Left colon (tissue), 2 donors: ENCODE results near the gene PARD3B. TPM values are rescaled to one million over a fixed set of nuclear protein-coding genes. Genes with fewer than 3 reads are reported as not detected.
A peak's percentile ranks its signal among the peaks of the same experiment; 100 is the strongest.

Experiments
- ATAC-seq: fragments of 200-7000 bp; cut with Tn5 transposase; one replicate; pipeline ENCODE4 v1.9.1; 2020; ENCODE audit warnings: mild to moderate bottlenecking, moderate library complexity
- DNase-seq, 2 donors: peaks; one replicate each; pipeline ENCODE4 v3.0.0-alpha.2; 2020
- intact Hi-C, 2 donors: fragments of 100-400 bp; cut with DNase I in 1 of 2; cut with micrococcal nuclease in 1 of 2; formaldehyde crosslinking; loops; one replicate each; pipeline versions ENCODE4 v1.11.2 to v1.14.0; 2022; cut with DNase I, micrococcal nuclease
- total RNA-seq, 2 donors: library from RNA; stranded (reverse); fragmentation: NEBNext Ultra II Directional; extraction: Animal tissue kit (Norgen Biotek cat#: 25700); gene quantifications; one replicate each; pipeline ENCODE4 v1.2.1, GENCODE V29; 2021
- donor health status: DM: no; HTN: no; CAD: no.
- donor health status: DM: yes; HTN: yes; CAD: no.

PARD3B gene
- total RNA-seq, 2 donors from 2014 or later = 28.3 to 30.5 TPM

- ATAC-seq = peak; percentile 81
- intact Hi-C loops = no loop called here
- no peak for DNase-seq
Measured at GRCh38 chr2:204638471-204639194, 93.4 kb downstream of the PARD3B start.

DNA sequence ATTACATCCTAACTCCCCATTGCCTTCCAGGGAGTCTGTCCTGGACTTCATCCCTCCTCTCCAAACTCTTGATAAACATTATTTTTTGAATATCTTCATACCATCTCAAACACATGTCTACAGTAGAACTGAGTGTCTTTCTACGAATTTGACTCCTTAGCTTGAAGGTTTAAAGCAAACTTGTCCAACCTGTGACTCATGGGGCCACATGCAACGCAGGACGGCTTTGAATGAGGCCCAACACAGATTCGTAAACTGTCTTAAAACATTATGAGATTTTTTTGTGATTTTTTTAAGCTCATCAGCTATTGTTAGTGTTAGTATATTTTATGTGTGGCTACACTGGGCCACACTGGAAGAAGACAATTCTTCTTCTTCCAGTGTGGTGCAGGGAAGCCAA, 98.1 kb downstream of the PARD3B start:
- intact Hi-C loops = no loop called here
- ATAC-seq (no peak), DNase-seq (no peak)

DNA sequence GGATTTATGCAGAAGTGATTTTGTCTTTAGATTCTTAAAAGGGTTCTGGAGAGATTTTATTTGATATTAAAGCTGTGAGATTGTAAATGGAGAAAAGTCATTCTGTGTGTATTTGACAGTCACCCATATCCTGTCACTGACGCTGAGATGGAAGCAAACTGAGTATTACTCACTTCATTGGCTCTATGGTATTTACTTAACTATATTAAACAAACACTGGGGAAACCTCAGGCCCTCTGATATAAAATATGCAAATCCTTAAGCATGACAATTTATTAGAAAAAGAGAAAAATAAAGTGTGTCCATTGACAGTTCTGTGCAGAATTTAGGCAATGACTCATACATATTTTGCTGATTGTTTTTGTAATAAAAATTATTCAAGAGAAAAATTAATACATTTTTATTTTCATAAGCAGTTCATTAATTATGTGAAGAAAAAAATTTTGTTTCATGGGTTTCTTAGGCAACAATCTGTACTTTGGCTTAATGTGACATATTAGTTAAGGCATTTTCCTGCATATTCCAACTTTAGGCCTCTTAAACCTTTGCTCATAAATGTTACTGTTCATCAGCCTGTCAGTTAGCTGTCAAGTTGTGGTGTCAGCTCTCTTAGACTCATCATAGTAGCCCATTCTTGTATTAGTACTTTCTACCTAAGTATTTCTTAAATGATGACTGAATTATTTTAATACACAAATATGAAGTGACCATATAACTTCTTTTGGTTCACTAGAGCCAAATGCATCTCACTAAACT, 99.9 kb downstream of the PARD3B start:
- intact Hi-C loops = no loop called here
- DNase-seq (no peak), ATAC-seq (peak; percentile 69)

DNA sequence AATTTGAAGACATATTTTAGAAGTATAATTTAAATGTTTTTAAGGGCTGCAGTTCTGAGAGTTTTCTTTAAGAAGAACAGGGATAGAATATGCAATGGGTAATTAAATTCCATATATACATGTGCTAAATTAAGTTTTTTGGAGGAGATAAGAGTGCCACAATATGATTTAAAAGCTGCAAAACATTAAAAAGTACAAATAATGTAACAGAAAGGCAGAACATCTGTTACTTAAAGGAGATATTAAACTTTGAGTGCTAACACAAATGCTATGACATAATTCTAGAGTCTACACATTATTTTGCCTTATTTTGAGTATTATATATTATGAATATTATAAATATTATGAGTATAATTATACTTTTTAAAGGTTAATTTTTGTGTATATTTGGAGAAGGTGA, 102.4 kb downstream of the PARD3B start:
- DNase-seq (no peak), ATAC-seq (no peak)
- intact Hi-C loops = no loop called here

DNA sequence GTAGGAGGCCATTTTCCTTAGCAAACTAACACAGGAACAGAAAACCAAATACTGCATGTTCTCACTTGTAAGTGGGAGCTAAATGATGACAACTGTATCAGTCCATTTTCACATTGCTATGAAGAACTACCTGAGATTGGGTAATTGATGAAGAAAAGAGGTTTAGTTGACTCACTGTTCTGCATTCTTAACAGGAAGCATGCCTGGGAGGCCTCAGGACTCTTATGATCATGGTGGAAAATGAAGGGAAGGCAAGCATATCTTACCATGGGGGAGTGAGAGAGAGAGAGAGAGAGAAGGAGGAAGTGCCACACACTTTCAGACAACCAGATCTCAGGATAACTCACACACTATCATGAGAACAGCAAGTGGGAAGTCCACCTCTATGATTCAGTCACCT, 105.3 kb downstream of the PARD3B start:
- intact Hi-C loops = no loop called here
- no peak for ATAC-seq
- DNase-seq = no peak

- DNase-seq (no peak), ATAC-seq (no peak)
- intact Hi-C loops = no loop called here
Measured at GRCh38 chr2:204652063-204652462, 106.8 kb downstream of the PARD3B start.

GRCh38 chr2:204654669-204655068, 109.4 kb downstream of the PARD3B start:
- no peak for ATAC-seq
- DNase-seq = no peak
- intact Hi-C loops = no loop called here

GRCh38 chr2:204655101-204655500, 109.8 kb downstream of the PARD3B start:
- ATAC-seq = no peak
- intact Hi-C loops = no loop called here
- no peak for DNase-seq

- ATAC-seq (no peak), DNase-seq (no peak)
- intact Hi-C loops = no loop called here
Measured at GRCh38 chr2:204655626-204656025, 110.4 kb downstream of the PARD3B start.

DNA sequence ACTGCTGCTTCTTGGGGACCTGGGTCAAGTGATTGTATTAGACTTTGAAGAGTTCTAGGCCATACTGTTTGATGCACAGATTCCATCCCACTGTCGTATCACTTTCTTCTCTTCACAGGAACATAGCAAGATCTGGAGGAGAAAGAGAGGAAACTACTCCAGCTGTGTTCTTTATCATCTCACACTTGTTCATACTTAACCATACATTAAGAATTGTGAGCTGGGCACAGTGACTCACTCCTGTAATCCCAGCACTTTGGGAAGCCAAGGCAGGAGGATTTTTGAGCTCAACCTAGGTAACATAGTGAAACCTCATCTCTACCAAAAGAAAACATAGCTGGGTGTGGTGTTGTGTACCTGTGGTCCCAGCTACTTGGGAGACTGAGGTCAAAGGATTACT, 111.7 kb downstream of the PARD3B start:
- intact Hi-C loops = no loop called here
- ATAC-seq = no peak
- no peak for DNase-seq

GRCh38 chr2:204662956-204663355, 117.7 kb downstream of the PARD3B start:
- DNase-seq (no peak), ATAC-seq (no peak)
- intact Hi-C loops = no loop called here

DNA sequence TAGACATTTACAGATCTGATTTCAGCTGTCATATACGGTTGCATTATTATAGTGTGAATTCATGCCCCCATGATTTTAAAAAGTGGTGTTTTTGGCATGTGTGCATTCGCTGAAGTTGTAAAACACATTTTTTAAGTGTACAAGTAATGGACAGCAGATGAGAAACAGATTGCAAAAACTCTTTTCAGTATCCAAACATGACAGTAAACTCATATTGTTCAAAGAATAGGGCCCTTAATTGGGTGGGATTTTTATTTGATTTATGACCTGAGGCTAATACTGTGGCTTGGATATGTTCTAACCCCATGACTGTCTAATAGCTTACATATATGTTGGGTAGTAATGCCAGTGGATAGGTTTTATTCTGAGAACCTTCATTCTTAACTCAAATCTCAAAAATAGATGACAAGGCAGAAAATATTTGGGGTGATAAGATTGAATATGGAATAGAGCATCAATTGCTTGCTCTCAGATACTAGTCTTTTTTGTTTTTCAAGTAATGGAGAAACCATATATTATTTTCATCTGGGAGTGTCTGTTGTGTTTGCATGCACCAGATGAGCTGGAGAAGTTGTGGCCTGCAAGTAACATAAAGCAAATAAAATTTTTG, 118.6 kb downstream of the PARD3B start:
- no peak for ATAC-seq
- intact Hi-C loops = no loop called here
- DNase-seq = no peak

- no peak for DNase-seq
- no peak for ATAC-seq
Measured at GRCh38 chr2:204664708-204665121, 119.4 kb downstream of the PARD3B start.

GRCh38 chr2:204665207-204665606, 119.9 kb downstream of the PARD3B start:
- ATAC-seq (no peak), DNase-seq (no peak)
- intact Hi-C loops = no loop called here

More at GRCh38 chr2:204664708-204665121, 119.4 kb downstream of the PARD3B start:
- intact Hi-C loops = no loop called here

DNA sequence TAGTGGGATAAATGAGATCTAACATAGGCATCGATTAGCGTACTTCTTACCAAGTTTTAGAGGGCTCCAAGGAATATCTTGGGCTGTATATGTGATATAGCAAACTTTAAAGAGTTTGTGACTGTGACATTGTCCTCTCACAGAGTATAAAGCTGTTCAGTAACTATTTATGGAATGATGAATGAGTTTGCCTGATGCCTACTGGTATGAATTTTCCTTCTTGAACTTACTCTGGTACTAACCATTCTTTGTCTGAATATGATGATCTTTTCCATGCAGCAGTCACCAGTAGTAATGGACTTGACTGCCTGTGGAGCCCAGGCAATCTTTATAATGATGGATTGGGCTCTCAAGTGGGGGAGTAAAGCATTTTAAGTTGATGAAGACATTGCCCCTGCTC, 120.5 kb downstream of the PARD3B start:
- ATAC-seq (no peak), DNase-seq (no peak)
- intact Hi-C loops = no loop called here

GRCh38 chr2:204667990-204668389, 122.7 kb downstream of the PARD3B start:
- DNase-seq (no peak), ATAC-seq (no peak)
- intact Hi-C loops = no loop called here

GRCh38 chr2:204669382-204669781, 124.1 kb downstream of the PARD3B start:
- DNase-seq = no peak
- ATAC-seq = no peak
- intact Hi-C loops = no loop called here

GRCh38 chr2:204670124-204670523, 124.8 kb downstream of the PARD3B start:
- intact Hi-C loops = no loop called here
- no peak for DNase-seq

GRCh38 chr2:204670756-204671155, 125.5 kb downstream of the PARD3B start:
- ATAC-seq = no peak
- intact Hi-C loops = no loop called here
- no peak for DNase-seq

More at GRCh38 chr2:204670124-204670523, 124.8 kb downstream of the PARD3B start:
- peak; percentile 54 for ATAC-seq

DNA sequence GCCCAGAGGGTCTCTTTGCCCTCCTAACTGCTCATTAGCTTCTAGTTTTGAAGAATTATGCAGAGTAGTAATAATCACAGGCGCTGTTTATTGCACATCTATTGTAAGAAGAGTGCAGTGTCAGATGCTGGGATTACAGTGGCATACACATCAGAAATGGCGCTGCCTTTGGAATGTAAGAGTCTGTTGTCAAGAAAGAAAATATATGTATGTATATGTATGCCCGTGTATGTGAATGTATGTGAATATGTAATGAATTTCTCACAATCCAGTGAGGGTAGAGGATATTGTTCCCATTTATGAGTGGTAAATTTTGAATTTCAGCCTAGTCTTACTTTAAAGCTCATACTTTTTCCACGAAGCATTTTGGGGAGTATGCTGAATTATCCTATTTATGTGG, 127.5 kb downstream of the PARD3B start:
- ATAC-seq = no peak
- intact Hi-C loops = no loop called here
- no peak for DNase-seq
